Mesendoderm (in vitro differentiated cells): Measurements from ENCODE around the gene ARMCX5.

Source experiments
- DNase-seq: peaks from one replicate; pipeline ENCODE4 v3.0.0; 2013
- H2AK5ac ChIP-seq: 2 replicates; pipeline ENCODE4 v1.6.1; 2013; ENCODE audit warnings: low read length, inconsistent platforms
- H2BK120ac ChIP-seq: 2 replicates; pipeline ENCODE4 v1.6.1; 2013; ENCODE audit warnings: low read depth, mild to moderate bottlenecking, low read length, moderate library complexity, mixed read lengths
- H2BK15ac ChIP-seq: replicated peaks from 2 replicates; pipeline ENCODE4 v1.6.1; 2013; ENCODE audit warnings: low read depth, mild to moderate bottlenecking, moderate library complexity
- H2BK5ac ChIP-seq: 2 replicates; pipeline ENCODE4 v1.6.1; 2013; ENCODE audit warnings: low read length, inconsistent platforms
- H3K18ac ChIP-seq: 2 replicates; pipeline ENCODE4 v1.6.1; 2013; ENCODE audit warnings: mild to moderate bottlenecking, low read length, mixed read lengths
- H3K23ac ChIP-seq: one replicate; pipeline ENCODE4 v1.6.1; 2013; ENCODE audit warnings: low read length
- H3K27ac ChIP-seq: 2 replicates; pipeline ENCODE4 v1.5.1; 2013; ENCODE audit warnings: low read depth, mild to moderate bottlenecking, inconsistent platforms, low read length, moderate library complexity
- H3K27me3 ChIP-seq: 2 replicates; pipeline ENCODE4 v1.6.1; 2013; ENCODE audit warnings: low read length, control low read depth, mild to moderate bottlenecking, inconsistent platforms; ENCODE audit not compliant: insufficient read depth, poor library complexity
- H3K36me3 ChIP-seq: 2 replicates; pipeline ENCODE4 v1.6.1; 2013; ENCODE audit warnings: low read length, inconsistent platforms; ENCODE audit not compliant: control insufficient read depth, insufficient read depth
- H3K4ac ChIP-seq: one replicate; pipeline ENCODE4 v1.6.1; 2013; ENCODE audit warnings: low read depth, mild to moderate bottlenecking, low read length, moderate library complexity
- H3K4me1 ChIP-seq: 2 replicates; pipeline ENCODE4 v1.6.1; 2013; ENCODE audit warnings: low read depth, low read length, inconsistent platforms; ENCODE audit not compliant: control insufficient read depth
- H3K4me2 ChIP-seq: 2 replicates; pipeline ENCODE4 v1.6.1; 2013; ENCODE audit warnings: low read length
- H3K4me3 ChIP-seq: 2 replicates; pipeline ENCODE4 v1.5.1; 2013; ENCODE audit warnings: mild to moderate bottlenecking, low read length
- H3K56ac ChIP-seq: one replicate; pipeline ENCODE4 v1.6.1; 2013; ENCODE audit warnings: low read length
- H3K79me1 ChIP-seq: 2 replicates; pipeline ENCODE4 v1.6.1; 2013; ENCODE audit warnings: low read length, inconsistent platforms
- H3K79me2 ChIP-seq: 2 replicates; pipeline ENCODE4 v1.6.1; 2013; ENCODE audit warnings: mild to moderate bottlenecking, low read length; ENCODE audit not compliant: control insufficient read depth, insufficient read depth
- H3K9ac ChIP-seq: 2 replicates; pipeline ENCODE4 v1.6.1; 2013; ENCODE audit warnings: low read length, inconsistent platforms
- H4K5ac ChIP-seq: one replicate; pipeline ENCODE4 v1.6.1; 2013; ENCODE audit warnings: low read length
- H4K8ac ChIP-seq: one replicate; pipeline ENCODE4 v1.6.1; 2013; ENCODE audit warnings: low read depth, mild to moderate bottlenecking, control low read depth, low read length, moderate library complexity
- WGBS: extraction: QIAGEN DNeasy Blood & Tissue Kit; methylation state at CpG from one replicate; pipeline ENCODE4 v1.1.7; 2013; ENCODE audit warnings: low lambda C conversion rate, missing lambda C conversion rate; ENCODE audit not compliant: insufficient coverage; ENCODE audit errors: extremely low coverage; 5-methylcytosine and 5-hydroxymethylcytosine counted together

ARMCX5 gene

DNA sequence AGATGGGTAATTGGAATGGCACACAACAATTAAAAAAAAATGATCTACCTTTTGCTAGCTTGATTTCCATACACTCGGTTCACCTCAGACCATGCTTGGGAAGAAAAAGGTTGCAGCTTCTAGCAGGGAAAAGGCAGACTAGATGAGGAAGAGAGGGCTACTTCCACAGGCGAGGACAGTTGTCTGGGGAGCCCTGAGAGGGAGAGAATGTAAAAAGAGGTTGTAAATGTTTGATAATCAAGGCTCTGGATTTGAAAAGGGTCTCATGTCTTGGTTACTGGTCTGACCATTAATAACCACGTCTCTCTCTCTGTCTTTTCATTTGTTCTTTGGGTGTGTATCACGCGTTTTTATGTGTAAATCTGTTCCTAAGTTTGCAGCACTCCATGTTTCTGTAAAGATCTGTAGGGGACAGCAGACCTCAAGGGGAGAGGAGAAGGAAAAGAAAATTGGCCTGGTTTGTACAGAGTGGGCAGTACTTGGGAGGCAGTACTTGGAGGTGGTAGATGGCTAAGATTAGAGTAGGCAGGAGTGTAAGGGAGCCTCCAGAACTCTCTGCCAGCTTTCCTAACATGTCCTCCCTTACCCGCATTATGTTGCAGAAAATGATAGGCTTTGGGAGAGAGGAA, 750 bp downstream of the ARMCX5 start:
- peak; percentile 15 for DNase-seq
- Histone ChIP-seq H2BK120ac (no peak overlapping the region), H3K27me3 (no peaks in the 10 kb centered on the region), H2BK5ac (no peak overlapping the region), H3K27ac (no peak overlapping the region), H3K9ac (peak overlapping the region; percentile 68), H3K56ac (peak overlapping the region; percentile 83), H3K18ac (no peak overlapping the region), H3K36me3 (no peaks in the 10 kb centered on the region), H4K8ac (no peak overlapping the region), H2BK15ac (no peak overlapping the region), H2AK5ac (no peak overlapping the region), H3K4me3 (peak overlapping the region; percentile 68), H3K4ac (no peak overlapping the region), H3K23ac (no peak overlapping the region), H3K4me1 (no peaks in the 10 kb centered on the region), H3K79me2 (peaks cover 5% of the 10 kb centered on the region), H3K4me2 (peak overlapping the region; percentile 61), H4K5ac (no peak overlapping the region), H3K79me1 (no peaks in the 10 kb centered on the region)
- no CpG with 5 or more reads among the region's 6 CpGs for WGBS

DNA sequence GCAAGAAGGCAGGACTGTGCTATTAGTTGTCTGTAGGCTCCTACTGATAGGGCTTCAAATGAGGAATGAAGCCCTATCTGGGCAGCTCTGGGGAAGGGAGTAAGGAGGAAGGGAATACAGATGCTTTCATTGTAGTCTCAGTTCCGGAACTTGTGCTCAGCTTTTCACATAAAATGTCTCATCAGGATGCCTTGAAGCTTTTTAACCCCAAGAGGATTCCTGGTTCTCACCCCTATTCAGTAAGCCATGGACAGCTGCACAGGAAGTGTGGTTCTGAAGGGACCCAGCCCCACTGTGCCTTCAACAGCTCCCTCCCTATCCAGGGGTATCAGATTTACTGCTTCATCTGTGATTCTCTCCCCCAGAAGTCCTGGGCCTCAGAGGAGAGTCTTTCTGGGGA, 5.0 kb downstream of the ARMCX5 start:
- WGBS, result no CpG with 5 or more reads among the region's 1 CpG
- no peak overlapping the region for H3K4me2 ChIP-seq
- no peaks in the 10 kb centered on the region for H3K27me3 ChIP-seq
- H3K9ac ChIP-seq, result no peak overlapping the region
- H3K79me2 ChIP-seq, result peaks cover 5% of the 10 kb centered on the region
- no peak overlapping the region for H2BK120ac ChIP-seq
- H3K4ac ChIP-seq, result no peak overlapping the region
- H4K8ac ChIP-seq, result no peak overlapping the region
- no peak overlapping the region for H2BK15ac ChIP-seq
- H3K36me3 ChIP-seq, result no peaks in the 10 kb centered on the region
- H3K4me1 ChIP-seq, result no peaks in the 10 kb centered on the region
- no peak overlapping the region for H3K18ac ChIP-seq
- no peak for DNase-seq
- H3K4me3 ChIP-seq, result no peak overlapping the region
- no peak overlapping the region for H3K27ac ChIP-seq
- no peak overlapping the region for H4K5ac ChIP-seq
- H2AK5ac ChIP-seq, result no peak overlapping the region
- no peak overlapping the region for H3K56ac ChIP-seq
- no peak overlapping the region for H3K23ac ChIP-seq
- H3K79me1 ChIP-seq, result no peaks in the 10 kb centered on the region
- no peak overlapping the region for H2BK5ac ChIP-seq

DNA sequence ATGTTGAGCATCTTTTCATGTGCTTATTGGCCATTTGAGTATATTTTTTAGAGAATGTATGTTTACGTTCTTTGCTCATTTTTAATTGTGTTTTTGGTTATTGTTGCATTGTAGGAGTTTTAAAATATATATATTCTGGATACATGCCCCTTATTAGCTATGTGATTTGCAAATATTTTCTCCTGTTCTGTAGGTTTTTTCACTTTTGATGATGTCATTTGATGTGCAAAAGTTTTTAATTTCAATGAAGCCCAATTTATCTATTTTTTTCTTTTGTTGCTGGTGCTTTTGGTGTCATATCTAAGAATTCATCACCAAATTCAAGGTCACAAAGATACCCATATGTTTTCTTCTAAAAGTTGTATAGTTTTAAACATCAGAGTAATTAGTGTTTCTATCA, 6.8 kb downstream of the ARMCX5 start:
- no peak overlapping the region for H3K27ac ChIP-seq
- no peak overlapping the region for H3K18ac ChIP-seq

DNA sequence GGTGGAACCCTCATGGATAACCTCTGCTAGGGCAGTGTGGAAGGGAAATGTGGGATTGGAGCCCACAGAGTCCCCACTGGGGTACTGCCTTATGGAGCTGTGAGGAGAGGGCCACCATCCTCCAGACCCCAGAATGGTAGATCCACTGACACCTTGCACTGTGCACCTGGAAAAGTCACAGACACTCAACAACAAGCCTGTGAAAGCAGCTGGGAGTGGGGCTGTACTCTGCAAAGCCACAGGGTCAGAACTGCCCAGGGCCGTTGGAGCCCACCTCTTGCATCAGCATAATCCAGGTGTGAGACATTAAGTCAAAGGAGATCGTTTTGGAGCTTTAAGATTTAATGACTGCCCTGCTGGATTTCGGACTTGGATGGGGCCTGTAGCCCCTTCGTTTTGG, 11.6 kb downstream of the ARMCX5 start:
- WGBS, result no CpG with 5 or more reads among the region's 4 CpGs
- no peaks in the 10 kb centered on the region for H3K27me3 ChIP-seq
- H3K18ac ChIP-seq, result no peak overlapping the region
- no peak overlapping the region for H3K4ac ChIP-seq
- H2BK120ac ChIP-seq, result no peak overlapping the region
- H2AK5ac ChIP-seq, result no peak overlapping the region
- H4K5ac ChIP-seq, result no peak overlapping the region
- H2BK5ac ChIP-seq, result no peak overlapping the region
- no peak overlapping the region for H3K27ac ChIP-seq
- no peak overlapping the region for H3K4me2 ChIP-seq
- H4K8ac ChIP-seq, result no peak overlapping the region
- no peak for DNase-seq
- H3K4me3 ChIP-seq, result no peak overlapping the region
- no peak overlapping the region for H3K9ac ChIP-seq
- H3K79me2 ChIP-seq, result no peaks in the 10 kb centered on the region
- H2BK15ac ChIP-seq, result no peak overlapping the region
- H3K4me1 ChIP-seq, result no peaks in the 10 kb centered on the region
- no peaks in the 10 kb centered on the region for H3K36me3 ChIP-seq
- H3K23ac ChIP-seq, result no peak overlapping the region
- no peaks in the 10 kb centered on the region for H3K79me1 ChIP-seq
- no peak overlapping the region for H3K56ac ChIP-seq

More for the DNA sequence above, 6.8 kb downstream of the ARMCX5 start:
- Histone ChIP-seq H3K56ac (no peak overlapping the region), H2BK15ac (no peak overlapping the region), H4K5ac (no peak overlapping the region), H3K4me2 (no peak overlapping the region), H3K4ac (no peak overlapping the region), H3K79me2 (no peaks in the 10 kb centered on the region), H3K36me3 (no peaks in the 10 kb centered on the region), H3K4me1 (no peaks in the 10 kb centered on the region), H3K9ac (no peak overlapping the region), H2BK5ac (no peak overlapping the region), H3K79me1 (no peaks in the 10 kb centered on the region), H2AK5ac (no peak overlapping the region), H4K8ac (no peak overlapping the region), H3K23ac (no peak overlapping the region), H3K4me3 (no peak overlapping the region), H3K27me3 (no peaks in the 10 kb centered on the region), H2BK120ac (no peak overlapping the region)
- WGBS, result no CpG with 5 or more reads among the region's 1 CpG
- DNase-seq, result no peak

DNA sequence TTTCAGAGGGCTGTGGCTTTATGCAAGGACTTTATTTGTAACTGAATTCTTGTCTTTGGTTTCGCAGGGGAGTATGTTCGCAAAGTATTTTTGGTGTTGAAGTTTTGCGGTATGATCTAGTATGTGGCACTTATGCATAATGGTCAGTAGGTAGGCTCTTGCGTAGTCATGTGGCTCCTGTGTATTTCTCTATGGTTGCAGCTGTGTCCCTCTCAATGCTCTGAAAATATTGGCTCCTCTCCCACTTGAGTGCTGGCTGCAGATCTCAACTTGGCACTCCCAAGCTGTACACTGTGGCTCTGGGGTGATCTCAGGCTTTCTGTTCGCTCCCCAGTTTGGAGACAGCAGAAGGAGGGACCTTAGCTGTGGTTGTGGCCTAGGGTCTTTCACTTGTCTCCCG, 24.8 kb downstream of the ARMCX5 start:
- no peak overlapping the region for H3K27ac ChIP-seq
- H3K4me3 ChIP-seq, result no peak overlapping the region
- no peak overlapping the region for H3K23ac ChIP-seq
- no peak overlapping the region for H2BK5ac ChIP-seq
- DNase-seq, result no peak
- H3K4me1 ChIP-seq, result no peaks in the 10 kb centered on the region
- H2BK120ac ChIP-seq, result no peak overlapping the region
- H3K4ac ChIP-seq, result no peak overlapping the region
- no peaks in the 10 kb centered on the region for H3K79me2 ChIP-seq
- no peak overlapping the region for H3K18ac ChIP-seq
- H3K36me3 ChIP-seq, result no peaks in the 10 kb centered on the region
- no peak overlapping the region for H2AK5ac ChIP-seq
- H3K56ac ChIP-seq, result no peak overlapping the region
- H3K9ac ChIP-seq, result no peak overlapping the region
- H4K8ac ChIP-seq, result no peak overlapping the region
- no peaks in the 10 kb centered on the region for H3K27me3 ChIP-seq
- H2BK15ac ChIP-seq, result no peak overlapping the region
- H3K4me2 ChIP-seq, result no peak overlapping the region
- no peaks in the 10 kb centered on the region for H3K79me1 ChIP-seq
- no peak overlapping the region for H4K5ac ChIP-seq
- no CpG with 5 or more reads among the region's 6 CpGs for WGBS

DNA sequence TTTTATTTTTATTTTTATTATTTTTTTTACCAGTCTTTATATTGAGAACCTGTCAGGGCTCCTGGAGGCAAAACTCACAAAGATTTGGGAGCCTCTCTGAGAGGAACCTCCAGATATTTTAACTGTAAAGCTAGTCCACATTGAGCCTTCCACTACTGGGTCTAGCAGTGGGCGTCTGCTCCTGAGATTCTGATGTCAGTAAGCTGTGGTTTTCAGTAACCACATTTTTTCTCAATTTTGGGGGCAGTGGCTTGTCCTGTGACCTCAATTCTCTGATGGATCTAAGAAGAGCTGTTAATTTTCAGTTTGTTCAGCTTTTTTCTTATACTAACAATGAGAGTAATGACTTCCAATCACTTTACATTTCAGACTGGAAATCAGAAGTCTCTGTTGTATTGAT, 28.3 kb downstream of the ARMCX5 start:
- H3K9ac ChIP-seq, result no peak overlapping the region
- H3K18ac ChIP-seq, result no peak overlapping the region
- H2AK5ac ChIP-seq, result no peak overlapping the region
- H4K8ac ChIP-seq, result no peak overlapping the region
- no peaks in the 10 kb centered on the region for H3K27me3 ChIP-seq
- H3K36me3 ChIP-seq, result no peaks in the 10 kb centered on the region
- no peaks in the 10 kb centered on the region for H3K79me1 ChIP-seq
- H2BK120ac ChIP-seq, result no peak overlapping the region
- H3K79me2 ChIP-seq, result no peaks in the 10 kb centered on the region
- H3K4me2 ChIP-seq, result no peak overlapping the region
- H3K4me1 ChIP-seq, result no peaks in the 10 kb centered on the region
- H3K27ac ChIP-seq, result no peak overlapping the region
- no peak overlapping the region for H3K56ac ChIP-seq
- no peak for DNase-seq
- H3K4ac ChIP-seq, result no peak overlapping the region
- H4K5ac ChIP-seq, result no peak overlapping the region
- H3K23ac ChIP-seq, result no peak overlapping the region
- H2BK5ac ChIP-seq, result no peak overlapping the region
- H2BK15ac ChIP-seq, result no peak overlapping the region
- H3K4me3 ChIP-seq, result no peak overlapping the region
- no CpG with 5 or more reads among the region's 1 CpG for WGBS
